GM21390 (cell line): Measurements from ENCODE around the gene TLCD1.

Experiments used
- ATAC-seq: cut with Tn5 transposase; IDR thresholded peaks from one replicate; pipeline ENCODE4 v1.9.1; 2021; ENCODE audit not compliant: unreplicated experiment

TLCD1 gene

GRCh38 chr17:28726226-28726626, at the start of gene TLCD1:
Gene TLCD1, minus strand, starts transcription at chr17:28726233. Its CDS starts 136 bp downstream, at chr17:28726097.
- no peak for ATAC-seq

- ATAC-seq: no peak
These were observed 48.2 kb upstream of the TLCD1 start for GRCh38 chr17:28774206-28774605.

GRCh38 chr17:28773736-28774135, 47.7 kb upstream of the TLCD1 start:
- no peak for ATAC-seq

- ATAC-seq: no peak
These were observed 39.0 kb upstream of the TLCD1 start for GRCh38 chr17:28765038-28765437.

- ATAC-seq: no peak
These were observed 37.8 kb upstream of the TLCD1 start for GRCh38 chr17:28763804-28764266.

DNA sequence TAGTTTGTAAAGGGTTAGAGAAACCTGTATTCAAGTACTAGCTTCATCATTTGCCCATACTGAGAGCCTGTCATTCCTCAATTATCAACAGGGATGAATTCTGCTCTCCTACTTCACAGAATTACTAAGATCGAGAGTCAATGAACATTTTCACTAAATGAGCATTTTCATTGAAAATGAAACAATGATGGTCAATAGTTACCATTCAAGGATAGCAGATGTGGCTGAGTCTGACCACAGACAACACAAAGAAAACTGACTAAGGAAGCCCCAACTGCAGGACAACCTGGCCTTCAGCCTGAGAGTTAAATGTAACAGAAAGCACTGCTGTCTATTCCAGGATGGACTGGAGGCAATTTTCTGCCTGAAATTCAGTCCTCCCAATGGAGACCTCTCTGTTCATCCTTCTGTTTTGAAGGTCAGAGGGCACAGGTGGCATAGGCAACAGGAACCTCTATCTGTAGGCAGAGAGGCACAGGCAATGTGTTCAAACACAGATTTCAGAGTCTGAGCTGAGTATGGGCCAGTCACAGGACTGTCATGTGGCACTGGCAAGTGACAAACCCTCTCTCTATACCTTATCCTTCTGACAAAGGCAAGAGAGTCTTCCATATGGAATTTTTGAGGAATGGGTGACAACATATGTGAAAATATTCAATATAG, 37.2 kb upstream of the TLCD1 start:
- ATAC-seq: no peak

GRCh38 chr17:28760601-28761562, 34.8 kb upstream of the TLCD1 start:
- ATAC-seq: no peak

DNA sequence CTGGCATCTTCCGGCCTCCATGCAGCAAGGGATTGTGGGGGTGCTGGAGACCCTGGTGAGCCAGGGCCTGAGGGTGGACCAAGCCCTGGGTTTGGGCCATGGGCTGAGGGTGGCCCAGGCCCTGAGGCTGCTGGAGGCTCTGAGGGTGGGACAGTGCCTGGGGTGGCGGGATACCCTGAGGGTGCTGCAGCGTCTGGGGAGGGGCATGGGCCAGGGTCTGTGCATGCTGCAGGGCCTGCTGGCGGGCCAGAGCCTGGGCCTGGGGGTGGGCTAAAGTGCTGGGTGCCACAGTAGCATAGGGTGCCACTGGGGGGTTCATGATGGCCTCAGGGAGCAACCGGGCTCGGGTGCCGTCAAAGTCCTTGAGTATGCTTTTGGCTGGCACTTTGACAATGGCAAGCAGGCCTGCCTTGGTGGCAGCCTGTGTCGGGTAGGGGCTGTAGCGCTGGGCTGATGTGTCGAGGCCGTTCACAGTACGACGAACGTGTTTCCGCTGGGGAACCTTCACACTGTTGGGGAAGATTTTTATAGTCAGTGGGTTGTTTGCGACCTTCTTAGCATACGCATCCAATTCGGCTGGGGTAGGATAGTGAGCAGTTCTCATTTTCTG, 33.3 kb upstream of the TLCD1 start:
- no peak for ATAC-seq

DNA sequence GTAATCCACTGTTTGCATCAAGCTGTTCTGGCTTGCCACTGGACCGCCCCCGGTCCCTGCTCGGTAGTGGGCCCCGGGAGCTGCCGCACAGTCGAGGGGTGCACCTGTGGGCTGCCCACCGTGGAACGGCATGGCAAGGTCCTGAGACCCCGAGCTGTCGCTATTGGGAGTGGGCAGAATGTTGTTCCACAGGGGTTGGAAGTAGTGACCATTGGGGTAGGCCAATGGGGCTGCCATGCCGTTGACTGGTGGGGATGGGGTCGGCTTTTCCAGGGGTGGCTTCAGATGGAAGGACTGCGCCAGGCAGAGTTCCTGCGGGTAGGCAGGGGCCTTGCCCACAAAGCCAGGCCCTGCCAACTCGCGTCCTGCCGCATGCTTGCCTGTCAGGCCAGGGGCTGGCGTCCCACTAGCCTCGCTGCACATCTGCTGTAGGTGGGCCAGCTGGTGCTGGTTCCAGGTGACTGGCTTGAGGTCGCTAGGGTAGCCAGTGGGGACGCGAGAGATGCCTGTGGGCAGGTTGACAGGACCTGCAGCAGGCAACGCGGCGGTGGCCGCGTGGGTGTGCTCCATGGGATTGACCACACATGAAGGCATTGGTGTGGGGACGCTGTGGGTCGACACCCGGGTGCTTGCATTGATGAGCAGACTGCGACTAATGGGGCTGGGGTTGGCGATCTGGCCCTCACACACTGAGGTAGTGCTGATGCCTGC, 32.5 kb upstream of the TLCD1 start:
- ATAC-seq: no peak

DNA sequence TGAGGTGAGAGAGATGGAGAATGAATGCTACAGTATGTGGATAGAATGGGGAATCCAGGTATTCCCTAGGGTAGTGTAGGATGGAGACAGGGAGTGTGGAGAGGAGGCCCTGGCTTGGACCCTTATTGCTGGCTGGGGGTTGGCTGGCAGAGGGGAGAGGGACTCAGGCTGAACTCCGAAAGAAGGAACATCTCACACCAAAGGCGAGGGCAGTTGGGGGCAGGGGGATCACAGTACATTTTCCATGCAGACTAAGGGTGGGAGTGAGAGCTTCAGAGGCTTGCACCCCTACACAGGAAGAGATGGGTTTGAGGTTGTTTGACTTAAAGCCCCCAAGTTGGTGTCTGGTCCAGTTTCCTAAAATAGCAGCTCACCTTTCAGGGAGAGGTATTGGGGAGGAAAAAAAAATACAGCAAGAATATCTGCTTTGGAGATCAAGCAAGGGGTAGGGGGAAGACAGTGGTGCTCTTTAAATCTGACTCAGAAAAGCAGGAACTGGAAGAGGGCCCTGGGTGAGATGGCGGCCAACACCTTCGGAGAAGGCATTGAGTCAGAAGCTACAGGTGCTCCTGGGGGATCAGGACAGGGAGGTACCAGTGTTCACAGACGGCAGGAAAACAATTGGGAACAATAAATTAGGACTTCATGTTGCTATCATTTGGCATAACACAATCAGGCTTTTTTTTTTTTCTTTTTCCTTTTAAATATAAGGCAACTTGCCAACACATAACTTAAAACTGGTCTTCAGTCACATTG, 30.2 kb upstream of the TLCD1 start:
- no peak for ATAC-seq

DNA sequence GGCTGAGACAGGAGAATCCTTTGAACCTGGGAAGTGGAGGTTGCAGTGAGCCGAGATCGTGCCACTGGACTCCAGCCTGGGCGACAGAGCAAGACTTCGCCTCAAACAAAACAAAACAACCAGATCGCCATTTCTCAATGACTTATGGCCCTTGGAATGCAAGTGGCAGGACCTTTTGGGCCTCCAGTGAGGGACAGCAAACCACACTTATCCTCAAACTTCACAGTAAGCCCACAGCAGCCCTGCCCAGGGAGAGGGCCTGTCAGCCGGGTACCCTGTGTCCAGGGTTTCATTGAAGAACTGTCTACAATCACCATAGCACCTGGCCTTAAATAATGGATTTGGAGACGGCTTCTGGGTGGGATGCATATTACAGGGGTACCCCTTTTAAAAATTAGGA, 29.5 kb upstream of the TLCD1 start:
- ATAC-seq: no peak

DNA sequence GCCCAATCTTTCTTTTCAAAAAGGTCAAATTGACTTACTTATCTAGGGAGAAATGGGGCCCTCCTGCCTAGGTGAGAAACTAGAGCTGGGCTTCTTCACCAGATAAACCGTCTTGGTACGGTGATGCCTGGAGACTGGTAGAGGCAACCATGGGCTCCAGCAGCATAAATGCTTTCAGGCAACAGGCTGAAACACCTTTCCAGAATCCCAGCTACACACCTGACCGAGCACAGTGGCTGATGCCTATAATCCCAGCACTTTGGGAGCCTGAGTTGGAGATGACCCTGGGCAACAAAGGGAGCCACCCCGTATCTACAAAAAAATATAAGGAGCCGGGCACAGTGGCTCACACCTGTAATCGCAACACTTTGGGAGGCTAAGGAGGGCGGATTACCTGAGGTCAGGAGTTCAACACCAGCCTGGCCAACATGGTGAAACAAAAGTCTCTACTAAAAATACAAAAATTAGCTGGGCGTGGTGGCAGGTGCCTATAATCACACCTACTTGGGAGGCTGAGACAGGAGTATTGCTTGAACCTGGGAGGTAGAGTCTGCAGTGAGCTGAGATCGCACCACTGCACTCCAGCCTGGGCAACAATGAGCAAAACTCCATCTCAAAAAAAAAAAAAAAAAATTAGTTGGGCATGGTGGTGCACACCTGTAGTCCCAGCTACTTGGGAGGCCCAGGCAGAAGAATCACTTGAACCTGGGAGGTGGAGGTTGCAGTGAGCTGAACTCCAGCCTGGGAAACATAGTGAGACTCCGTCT, 25.8 kb upstream of the TLCD1 start:
- no peak for ATAC-seq

DNA sequence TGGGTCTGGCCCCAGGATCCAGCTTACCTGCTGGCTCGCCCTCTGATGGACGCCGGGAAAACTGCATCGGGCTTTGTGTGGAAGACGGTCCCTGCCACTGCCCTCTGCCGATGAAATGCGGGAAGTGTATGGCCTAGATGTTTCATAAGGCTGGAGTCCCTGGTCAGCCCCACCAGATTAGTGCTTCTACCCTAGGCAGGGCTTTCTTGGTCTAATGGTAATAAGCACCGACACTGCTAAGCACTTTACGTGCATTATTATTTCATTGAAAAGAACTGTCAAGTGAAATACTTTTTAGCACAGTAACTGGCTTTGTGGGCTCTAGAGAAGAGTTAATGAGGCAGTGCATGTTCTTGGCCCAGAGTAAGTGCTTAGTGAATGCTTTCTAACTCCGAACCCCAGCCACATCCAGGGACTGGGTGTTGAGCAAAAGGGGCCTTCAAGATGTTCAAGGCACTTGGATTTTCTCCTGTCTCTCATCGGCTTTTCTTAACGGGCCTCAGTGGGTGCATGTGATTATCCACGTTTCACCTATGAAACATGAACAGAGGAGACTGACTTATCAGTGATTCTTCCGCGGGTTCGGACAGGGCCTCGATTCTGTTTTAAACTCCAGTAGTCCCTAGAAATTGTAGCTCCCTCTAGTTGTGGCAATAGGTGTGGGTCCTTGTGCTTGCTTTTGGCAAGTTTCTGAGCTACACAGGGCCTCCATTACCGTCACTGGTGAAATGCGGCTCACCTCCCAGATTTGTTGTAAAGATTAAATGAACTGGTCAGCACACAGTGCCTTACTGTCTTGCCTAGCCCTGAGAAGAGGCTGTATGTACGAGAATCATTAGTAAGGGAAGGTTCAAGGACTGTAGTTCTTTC, 24.4 kb upstream of the TLCD1 start:
- peak; percentile 65 for ATAC-seq

DNA sequence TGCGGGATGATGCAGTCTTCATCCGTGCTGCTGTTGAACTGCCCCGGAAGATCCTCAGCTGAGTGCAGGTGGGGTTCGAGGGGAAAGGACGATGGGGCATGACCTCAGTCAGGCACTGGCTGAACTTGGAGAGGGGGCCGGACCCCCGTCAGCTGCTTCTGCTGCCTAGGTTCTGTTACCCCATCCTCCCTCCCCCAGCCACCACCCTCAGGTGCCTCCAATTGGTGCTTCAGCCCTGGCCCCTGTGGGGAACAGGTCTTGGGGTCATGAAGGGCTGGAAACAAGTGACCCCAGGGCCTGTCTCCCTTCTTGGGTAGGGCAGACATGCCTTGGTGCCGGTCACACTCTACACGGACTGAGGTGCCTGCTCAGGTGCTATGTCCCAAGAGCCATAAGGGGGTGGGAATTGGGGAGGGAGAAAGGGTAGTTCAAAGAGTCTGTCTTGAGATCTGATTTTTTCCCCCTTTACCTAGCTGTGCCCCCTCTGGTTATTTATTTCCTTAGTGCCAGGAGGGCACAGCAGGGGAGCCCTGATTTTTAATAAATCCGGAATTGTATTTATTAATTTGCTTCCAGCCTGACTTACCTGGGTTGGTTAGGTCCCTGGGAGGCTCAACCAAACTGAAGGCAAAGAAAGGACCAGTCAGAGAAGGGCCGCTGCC, 23.6 kb upstream of the TLCD1 start:
- ATAC-seq: no peak

- no peak for ATAC-seq
These were observed 23.0 kb upstream of the TLCD1 start for GRCh38 chr17:28748852-28749515.

GRCh38 chr17:28747801-28748750, 22.0 kb upstream of the TLCD1 start:
- ATAC-seq: no peak
